Lung (tissue), 12 donors: ENCODE results near the gene NPNT. TPM values are rescaled to one million over a fixed set of nuclear protein-coding genes. Genes with fewer than 3 reads are reported as not detected.
A peak's percentile ranks its signal among the peaks of the same experiment; 100 is the strongest.

Experiments used
- ATAC-seq: fragments of 200-7000 bp; cut with Tn5 transposase; one replicate; pipeline ENCODE4 v1.9.1; 2020; ENCODE audit warnings: moderate number of reproducible peaks; ENCODE audit not compliant: insufficient read depth, low FRiP score
- DNase-seq, 3 donors: peaks; one replicate each; pipeline ENCODE4 v3.0.0-alpha.2; 2013 to 2017
- H3K27ac ChIP-seq, 2 donors: one replicate each; pipeline ENCODE4 v1.5.1; 2013; ENCODE audit warnings: mild to moderate bottlenecking in 2 of 2, moderate library complexity in 2 of 2, control low read depth in 1 of 2, inconsistent platforms in 1 of 2, low read depth in 1 of 2, low read length in 1 of 2
- H3K27me3 ChIP-seq, 3 donors: one replicate each; pipeline ENCODE4 v1.5.1; 2013; ENCODE audit warnings: low read length in 2 of 3; ENCODE audit not compliant: control insufficient read depth in 3 of 3, insufficient read depth in 3 of 3
- H3K36me3 ChIP-seq, 4 donors: one replicate each; pipeline ENCODE4 v1.5.1; 2013; ENCODE audit warnings: low read length in 4 of 4, mild to moderate bottlenecking in 1 of 4, moderate library complexity in 1 of 4; ENCODE audit not compliant: control insufficient read depth in 4 of 4, insufficient read depth in 4 of 4
- H3K4me1 ChIP-seq, 5 donors: one replicate each; pipeline ENCODE4 v1.5.1; 2013; ENCODE audit warnings: low read length in 5 of 5, mild to moderate bottlenecking in 2 of 5, moderate library complexity in 1 of 5; ENCODE audit not compliant: control insufficient read depth in 5 of 5, insufficient read depth in 5 of 5
- H3K4me3 ChIP-seq: one replicate; pipeline ENCODE4 v1.5.1; 2013; ENCODE audit warnings: mild to moderate bottlenecking, control low read depth, moderate library complexity
- H3K9ac ChIP-seq, 2 donors: one replicate each; pipeline ENCODE4 v1.5.1; 2013; ENCODE audit warnings: low read length in 2 of 2, control low read depth in 1 of 2; ENCODE audit not compliant: insufficient read depth in 1 of 2
- H3K9me3 ChIP-seq, 4 donors: one replicate each; pipeline ENCODE4 v1.5.1; 2013; ENCODE audit warnings: low read length in 3 of 4, mild to moderate bottlenecking in 1 of 4, moderate library complexity in 1 of 4; ENCODE audit not compliant: control insufficient read depth in 4 of 4, insufficient read depth in 3 of 4
- WGBS, 2 donors: extraction: QIAGEN DNeasy Blood & Tissue Kit; methylation state at CpG; one replicate each; pipeline ENCODE4 v1.1.7; 2013; 5-methylcytosine and 5-hydroxymethylcytosine counted together
- polyA plus RNA-seq, 2 donors: library from polyadenylated mRNA; stranded (reverse); fragments of 200-250 nt; gene quantifications; one replicate each; pipeline ENCODE4 v1.2.1, GENCODE V29; 2013
- total RNA-seq, 2 donors: library from RNA; depleted of rRNA in 1 of 2; stranded (reverse); fragments of >200 nt in 1 of 2; gene quantifications; one replicate each; pipeline ENCODE4 v1.2.1, GENCODE V29; 2014 to 2021
- TF ChIP-seq, protein P1 (sequence below): IDR thresholded peaks from 2 replicates; pipeline ENCODE4 v1.5.1; 2012; ENCODE audit warnings: mild to moderate bottlenecking; ENCODE audit errors: control extremely low read depth, extremely low read depth
- donor health status: control.
- donor health status: control.
- donor health status: Bipolar disorder and iron deficiency.
- donor health status: healthy.
- donor health status: DM: yes; HTN: yes; CAD: no.

NPNT gene
- total and polyA plus RNA-seq, 4 donors: 41.0 to 160 (median 150) TPM

DNA sequence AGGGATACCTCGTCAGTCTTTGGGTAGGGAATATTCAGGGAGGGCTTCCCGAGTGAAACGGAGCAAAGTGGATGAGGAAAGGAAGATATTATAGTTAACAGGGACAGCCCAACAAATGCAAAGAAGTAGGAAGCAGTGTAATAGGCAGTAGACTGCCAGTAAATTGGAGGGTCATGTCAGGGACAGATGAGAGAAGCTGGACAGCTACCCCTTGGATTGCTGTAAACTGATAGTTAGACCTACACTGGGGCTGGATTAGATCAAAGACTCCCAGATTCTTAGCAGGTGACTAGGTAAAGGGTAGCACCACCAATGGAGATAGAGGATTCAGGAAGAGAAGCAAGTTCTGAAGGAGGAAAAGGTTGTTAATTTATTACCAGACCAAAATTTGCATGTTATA lies 48.0 kb downstream of the NPNT start:
- no peak for DNase-seq
- no peaks in the 10 kb centered on the region for H3K27me3 ChIP-seq
- H3K36me3 ChIP-seq: peaks cover 0 to 26% (median 5%) of the 10 kb centered on the region in 4 donors
- no peaks in the 10 kb centered on the region for H3K9me3 ChIP-seq
- no peak for ATAC-seq
- H3K9ac ChIP-seq: no peak overlapping the region
- TF ChIP-seq, protein P1, sequence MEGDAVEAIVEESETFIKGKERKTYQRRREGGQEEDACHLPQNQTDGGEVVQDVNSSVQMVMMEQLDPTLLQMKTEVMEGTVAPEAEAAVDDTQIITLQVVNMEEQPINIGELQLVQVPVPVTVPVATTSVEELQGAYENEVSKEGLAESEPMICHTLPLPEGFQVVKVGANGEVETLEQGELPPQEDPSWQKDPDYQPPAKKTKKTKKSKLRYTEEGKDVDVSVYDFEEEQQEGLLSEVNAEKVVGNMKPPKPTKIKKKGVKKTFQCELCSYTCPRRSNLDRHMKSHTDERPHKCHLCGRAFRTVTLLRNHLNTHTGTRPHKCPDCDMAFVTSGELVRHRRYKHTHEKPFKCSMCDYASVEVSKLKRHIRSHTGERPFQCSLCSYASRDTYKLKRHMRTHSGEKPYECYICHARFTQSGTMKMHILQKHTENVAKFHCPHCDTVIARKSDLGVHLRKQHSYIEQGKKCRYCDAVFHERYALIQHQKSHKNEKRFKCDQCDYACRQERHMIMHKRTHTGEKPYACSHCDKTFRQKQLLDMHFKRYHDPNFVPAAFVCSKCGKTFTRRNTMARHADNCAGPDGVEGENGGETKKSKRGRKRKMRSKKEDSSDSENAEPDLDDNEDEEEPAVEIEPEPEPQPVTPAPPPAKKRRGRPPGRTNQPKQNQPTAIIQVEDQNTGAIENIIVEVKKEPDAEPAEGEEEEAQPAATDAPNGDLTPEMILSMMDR: no peak
- H3K4me1 ChIP-seq: peaks cover 0 to 6% (median 0%) of the 10 kb centered on the region in 5 donors
- H3K4me3 ChIP-seq: no peak overlapping the region
- no peak overlapping the region for H3K27ac ChIP-seq
- WGBS, 2 donors: 87 to 91% methylated on average over 3 of the region's 3 CpGs

DNA sequence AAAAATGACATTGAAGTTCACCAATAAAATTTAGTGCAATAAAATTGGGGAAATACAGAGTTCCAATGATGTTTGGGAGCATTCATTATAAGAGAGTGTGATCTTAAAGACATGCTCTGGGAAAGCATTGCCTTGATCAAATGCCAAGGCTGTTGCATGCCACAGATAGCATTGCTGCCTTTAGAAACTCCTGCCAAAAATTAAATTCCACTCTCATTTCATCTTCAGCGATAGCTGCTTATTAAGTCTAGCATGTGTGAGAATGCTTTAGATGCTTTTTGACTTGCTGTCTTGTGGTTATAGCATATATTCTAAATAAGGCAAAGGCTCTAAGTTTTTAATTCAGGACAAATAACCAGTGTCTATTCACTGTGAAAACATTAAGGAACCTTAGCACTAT lies 49.3 kb downstream of the NPNT start:
- no peak for ATAC-seq
- H3K27ac ChIP-seq: no peak overlapping the region
- H3K36me3 ChIP-seq: peaks cover 0 to 20% (median 5%) of the 10 kb centered on the region in 4 donors
- peaks cover 0 to 6% (median 0%) of the 10 kb centered on the region in 5 donors for H3K4me1 ChIP-seq
- TF ChIP-seq, protein P1: no peak
- DNase-seq: peak; percentile 46 to 74 (median 71)
- H3K9me3 ChIP-seq: no peaks in the 10 kb centered on the region
- no peak overlapping the region for H3K9ac ChIP-seq
- no peaks in the 10 kb centered on the region for H3K27me3 ChIP-seq
- 57 to 86% methylated on average over 1 of the region's 1 CpG for WGBS, 2 donors
- H3K4me3 ChIP-seq: no peak overlapping the region

DNA sequence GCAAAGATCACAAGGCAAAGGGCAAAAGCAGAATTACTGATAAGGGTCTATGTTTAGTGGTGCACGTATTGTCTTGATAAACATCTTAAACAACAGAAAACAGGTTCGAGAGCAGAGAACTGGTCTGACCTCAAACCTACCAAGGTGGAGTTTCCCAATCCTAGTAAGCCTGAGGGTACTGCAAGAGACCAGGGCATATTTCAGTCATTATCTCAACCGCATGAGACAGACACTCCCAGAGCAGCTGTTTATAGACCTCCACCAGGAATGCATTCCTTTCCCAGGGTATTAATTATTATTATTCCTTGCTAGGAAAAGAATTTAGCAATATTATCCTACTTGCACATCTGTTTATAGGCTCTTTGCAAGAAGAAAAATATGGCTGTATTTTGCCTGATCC lies 51.5 kb downstream of the NPNT start:
- Histone ChIP-seq H3K36me3 (peaks cover 0 to 16% (median 3%) of the 10 kb centered on the region in 4 donors), H3K9me3 (no peaks in the 10 kb centered on the region), H3K27ac (no peak overlapping the region), H3K9ac (no peak overlapping the region), H3K27me3 (no peaks in the 10 kb centered on the region), H3K4me3 (no peak overlapping the region), H3K4me1 (peaks cover 0 to 6% (median 0%) of the 10 kb centered on the region in 5 donors)
- ATAC-seq (no peak), DNase-seq (no peak)
- TF ChIP-seq, protein P1: no peak
- 86 to 90% methylated on average over 3 of the region's 3 CpGs for WGBS, 2 donors

DNA sequence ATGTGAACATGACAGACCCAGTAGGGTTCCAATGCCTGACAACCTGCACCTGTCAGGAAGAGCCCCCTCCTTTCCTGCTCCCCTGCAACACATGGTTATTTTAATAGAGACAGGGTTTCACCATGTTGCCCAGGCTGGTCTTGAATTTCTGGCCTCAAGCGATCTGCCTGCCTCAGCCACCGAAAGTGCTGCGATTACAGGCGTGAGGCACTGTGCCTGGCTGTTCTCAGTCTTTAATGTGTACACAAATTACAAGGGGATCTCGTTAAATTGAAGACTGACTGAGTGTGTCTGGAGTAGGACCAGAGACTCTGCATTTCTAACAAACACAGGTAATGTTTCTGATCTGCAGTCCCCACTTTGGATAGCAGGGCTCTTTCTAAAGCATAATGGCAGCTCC lies 55.4 kb downstream of the NPNT start:
- no peaks in the 10 kb centered on the region for H3K27me3 ChIP-seq
- DNase-seq: no peak
- no peak overlapping the region for H3K4me3 ChIP-seq
- H3K9me3 ChIP-seq: no peaks in the 10 kb centered on the region
- WGBS, 2 donors: 90 to 95% methylated on average over 5 of the region's 5 CpGs
- peaks cover 0 to 1% (median 0%) of the 10 kb centered on the region in 5 donors for H3K4me1 ChIP-seq
- TF ChIP-seq, protein P1: no peak
- ATAC-seq: no peak
- H3K9ac ChIP-seq: no peak overlapping the region
- H3K36me3 ChIP-seq: peaks cover 0 to 9% (median 3%) of the 10 kb centered on the region in 4 donors
- no peak overlapping the region for H3K27ac ChIP-seq
